ENCODE measurements around the gene SNHG17. TPM values are rescaled to one million over a fixed set of nuclear protein-coding genes. Genes with fewer than 3 reads are reported as not detected.
"Not testable (repeated sequence)": the region's sequence is repeated elsewhere in the genome, so short reads cannot be mapped to it uniquely, and the experiment has no call there.

SNHG17 gene
- total RNA-seq, 1 experiment from 2014 or later: 45.6 TPM

GRCh38 chr20:38454556-38455473 is 19.7 kb upstream of the SNHG17 start:
- DNase-seq: no peak
- Histone ChIP-seq H3K4me3 (ENCODE audit: insufficient read depth, low read depth, low read length) (no peak overlapping the region), H3K36me3 (replicated peaks; ENCODE audit: control insufficient read depth, insufficient read depth, low read length) (peaks cover 2% of the 10 kb centered on the region; the same call in 1 of the 2 replicates), H3K27me3 (ENCODE audit: control insufficient read depth, insufficient read depth, low read length) (no peaks in the 10 kb centered on the region)

- H3K36me3 ChIP-seq (replicated peaks; ENCODE audit: control insufficient read depth, insufficient read depth, low read length): peaks cover 5% of the 10 kb centered on the region
- no peak for DNase-seq
Measured at GRCh38 chr20:38453941-38454340, 18.8 kb upstream of the SNHG17 start.

GRCh38 chr20:38452880-38453624 is 17.9 kb upstream of the SNHG17 start:
- no peak overlapping the region for H3K4me3 ChIP-seq (ENCODE audit: insufficient read depth, low read depth, low read length)
- H3K27me3 ChIP-seq (ENCODE audit: control insufficient read depth, insufficient read depth, low read length): no peaks in the 10 kb centered on the region
- no peak for DNase-seq
- H3K36me3 ChIP-seq (replicated peaks; ENCODE audit: control insufficient read depth, insufficient read depth, low read length): peaks cover 9% of the 10 kb centered on the region

More at GRCh38 chr20:38453941-38454340, 18.8 kb upstream of the SNHG17 start:
- no peak overlapping the region for H3K4me3 ChIP-seq (ENCODE audit: insufficient read depth, low read depth, low read length)
- no peaks in the 10 kb centered on the region for H3K27me3 ChIP-seq (ENCODE audit: control insufficient read depth, insufficient read depth, low read length)

GRCh38 chr20:38450412-38450975 is 15.4 kb upstream of the SNHG17 start:
- H3K4me3 ChIP-seq (ENCODE audit: insufficient read depth, low read depth, low read length): no peak overlapping the region
- no peak for DNase-seq
- H3K27me3 ChIP-seq (ENCODE audit: control insufficient read depth, insufficient read depth, low read length): no peaks in the 10 kb centered on the region
- peaks cover 9% of the 10 kb centered on the region for H3K36me3 ChIP-seq (replicated peaks; ENCODE audit: control insufficient read depth, insufficient read depth, low read length)

- Histone ChIP-seq H3K27me3 (ENCODE audit: control insufficient read depth, insufficient read depth, low read length) (no peaks in the 10 kb centered on the region), H3K4me3 (ENCODE audit: insufficient read depth, low read depth, low read length) (no peak overlapping the region), H3K36me3 (replicated peaks; ENCODE audit: control insufficient read depth, insufficient read depth, low read length) (peaks cover 9% of the 10 kb centered on the region)
- DNase-seq: no peak
Measured at GRCh38 chr20:38449046-38449445, 13.9 kb upstream of the SNHG17 start.

GRCh38 chr20:38447931-38448675 is 13.0 kb upstream of the SNHG17 start:
- Histone ChIP-seq H3K4me3 (ENCODE audit: insufficient read depth, low read depth, low read length) (no peak overlapping the region), H3K36me3 (replicated peaks; ENCODE audit: control insufficient read depth, insufficient read depth, low read length) (peaks cover 9% of the 10 kb centered on the region), H3K27me3 (ENCODE audit: control insufficient read depth, insufficient read depth, low read length) (no peaks in the 10 kb centered on the region)
- no peak for DNase-seq

- DNase-seq: no peak
- Histone ChIP-seq H3K4me3 (ENCODE audit: insufficient read depth, low read depth, low read length) (peak overlapping the region; percentile 91), H3K36me3 (replicated peaks; ENCODE audit: control insufficient read depth, insufficient read depth, low read length) (peaks cover 9% of the 10 kb centered on the region), H3K27me3 (ENCODE audit: control insufficient read depth, insufficient read depth, low read length) (no peaks in the 10 kb centered on the region)
Measured at GRCh38 chr20:38447251-38447661, 12.1 kb upstream of the SNHG17 start.

- H3K27me3 ChIP-seq (ENCODE audit: control insufficient read depth, insufficient read depth, low read length): no peaks in the 10 kb centered on the region
- H3K36me3 ChIP-seq (replicated peaks; ENCODE audit: control insufficient read depth, insufficient read depth, low read length): peaks cover 9% of the 10 kb centered on the region
- H3K4me3 ChIP-seq (ENCODE audit: insufficient read depth, low read depth, low read length): peak overlapping the region; percentile 91
- DNase-seq: peak; percentile 91
Measured at GRCh38 chr20:38446441-38447209, 11.5 kb upstream of the SNHG17 start.

GRCh38 chr20:38445901-38446425 is 10.8 kb upstream of the SNHG17 start:
- peaks cover 9% of the 10 kb centered on the region for H3K36me3 ChIP-seq (replicated peaks; ENCODE audit: control insufficient read depth, insufficient read depth, low read length)
- DNase-seq: no peak
- no peaks in the 10 kb centered on the region for H3K27me3 ChIP-seq (ENCODE audit: control insufficient read depth, insufficient read depth, low read length)
- no peak overlapping the region for H3K4me3 ChIP-seq (ENCODE audit: insufficient read depth, low read depth, low read length)

GRCh38 chr20:38445381-38445796 is 10.3 kb upstream of the SNHG17 start:
- Histone ChIP-seq H3K4me3 (ENCODE audit: insufficient read depth, low read depth, low read length) (no peak overlapping the region), H3K36me3 (replicated peaks; ENCODE audit: control insufficient read depth, insufficient read depth, low read length) (peaks cover 8% of the 10 kb centered on the region)
- no peak for DNase-seq

GRCh38 chr20:38441916-38442315 is 6.8 kb upstream of the SNHG17 start:
- DNase-seq: no peak
- H3K36me3 ChIP-seq (replicated peaks; ENCODE audit: control insufficient read depth, insufficient read depth, low read length): no peaks in the 10 kb centered on the region
- H3K27me3 ChIP-seq (ENCODE audit: control insufficient read depth, insufficient read depth, low read length): no peaks in the 10 kb centered on the region
- no peak overlapping the region for H3K4me3 ChIP-seq (ENCODE audit: insufficient read depth, low read depth, low read length)

More at GRCh38 chr20:38445381-38445796, 10.3 kb upstream of the SNHG17 start:
- H3K27me3 ChIP-seq (ENCODE audit: control insufficient read depth, insufficient read depth, low read length): no peaks in the 10 kb centered on the region

GRCh38 chr20:38441110-38441509 is 6.0 kb upstream of the SNHG17 start:
- not testable (repeated sequence) for H3K36me3 ChIP-seq (replicated peaks; ENCODE audit: control insufficient read depth, insufficient read depth, low read length); H3K27me3 ChIP-seq (ENCODE audit: control insufficient read depth, insufficient read depth, low read length); H3K4me3 ChIP-seq (ENCODE audit: insufficient read depth, low read depth, low read length); DNase-seq

GRCh38 chr20:38437796-38438195 is 2.7 kb upstream of the SNHG17 start:
- Histone ChIP-seq H3K27me3 (ENCODE audit: control insufficient read depth, insufficient read depth, low read length) (no peaks in the 10 kb centered on the region), H3K36me3 (replicated peaks; ENCODE audit: control insufficient read depth, insufficient read depth, low read length) (peaks cover 10% of the 10 kb centered on the region), H3K4me3 (ENCODE audit: insufficient read depth, low read depth, low read length) (no peak overlapping the region)
- no peak for DNase-seq

Measured in H7 (cell line).